Panc1 (cell line): ENCODE measurements around the gene LYPLA2. TPM values are rescaled to one million over a fixed set of nuclear protein-coding genes. Genes with fewer than 3 reads are reported as not detected.

Experiments
- ATAC-seq: fragments of 200-7000 bp; cut with Tn5 transposase; 2 replicates; pipeline ENCODE4 v1.9.1; 2020; ENCODE audit warnings: mild to moderate bottlenecking, moderate library complexity
- BruUV-seq: library from RNA; stranded (reverse); fragments of 400-500 nt; replicated peaks from 2 replicates; lab custom pipeline; 2021; lab: Mats Ljungman, UMichigan
- CTCF ChIA-PET: fragments of 300-600 bp; sonication (Branson Sonifier 250); formaldehyde crosslinking; loops from one replicate; lab custom pipeline; 2022; ENCODE audit warnings: antibody characterized with exemption; lab: Charles Lee
- POLR2A ChIA-PET: fragments of 300-600 bp; sonication (Branson Sonifier 250); formaldehyde crosslinking; loops from one replicate; lab custom pipeline; 2022; ENCODE audit warnings: antibody characterized with exemption; lab: Charles Lee
- DNase-seq: peaks from one replicate; pipeline ENCODE4 v3.0.0-alpha.2; 2010; ENCODE audit warnings: low read depth, low spot score
- H3K27ac ChIP-seq: 2 replicates; pipeline ENCODE4 v1.5.1; 2011; ENCODE audit warnings: mild to moderate bottlenecking, low read length, inconsistent platforms
- H3K27me3 ChIP-seq: fragments of 200-500 bp; sonication (Bioruptor generic); 2 replicates; pipeline ENCODE4 v1.6.0; 2014; ENCODE audit warnings: low read length, inconsistent platforms; ENCODE audit not compliant: control insufficient read depth, insufficient read depth
- H3K36me3 ChIP-seq: fragments of 200-500 bp; sonication (Bioruptor generic); 2 replicates; pipeline ENCODE4 v1.5.1; 2014; ENCODE audit warnings: inconsistent platforms, mild to moderate bottlenecking, low read length, moderate library complexity; ENCODE audit not compliant: control insufficient read depth, insufficient read depth
- H3K4me1 ChIP-seq: 2 replicates; pipeline ENCODE4 v1.5.1; 2011; ENCODE audit warnings: inconsistent platforms, mild to moderate bottlenecking, low read length, moderate library complexity; ENCODE audit not compliant: control insufficient read depth, insufficient read depth
- H3K4me3 ChIP-seq, 2 experiments: 2 replicates each; pipeline ENCODE4 v1.5.1; 2011 to 2012; ENCODE audit warnings: low read depth in 2 of 2, low read length in 2 of 2, mild to moderate bottlenecking in 2 of 2, inconsistent platforms in 1 of 2, moderate library complexity in 1 of 2
- H3K9me3 ChIP-seq: fragments of 200-500 bp; sonication (Bioruptor generic); 2 replicates; pipeline ENCODE4 v1.5.1; 2014; ENCODE audit warnings: low read depth, mild to moderate bottlenecking, inconsistent platforms, low read length, moderate library complexity; ENCODE audit not compliant: control insufficient read depth, insufficient read depth
- CTCF ChIP-seq: fragments of 450-650 bp; IDR thresholded peaks from 2 replicates; pipeline ENCODE4 v1.5.1; 2017; ENCODE audit warnings: mild to moderate bottlenecking
- POLR2AphosphoS5 ChIP-seq: IDR thresholded peaks from 2 replicates; pipeline ENCODE4 v1.6.1; 2012; ENCODE audit warnings: mild to moderate bottlenecking, low read depth, low read length, moderate library complexity
- SIN3A ChIP-seq: IDR thresholded peaks from 2 replicates; pipeline ENCODE4 v1.6.1; 2012; ENCODE audit warnings: low read depth, mild to moderate bottlenecking, low read length, moderate library complexity, borderline replicate concordance; ENCODE audit not compliant: insufficient read depth
- TCF7L2 ChIP-seq: IDR thresholded peaks from 2 replicates; pipeline ENCODE4 v1.6.1; 2011; ENCODE audit warnings: mild to moderate bottlenecking, low read depth, low read length, inconsistent platforms
- in situ Hi-C: cut with HindIII; loops from 2 replicates; pipeline ENCODE4 v1.10.0; 2016; ENCODE audit warnings: low sequenced_read_pairs, low pct_unique_long_range_greater_than_20kb
- intact Hi-C: fragments of 100-400 bp; cut with micrococcal nuclease; formaldehyde crosslinking; loops from one replicate; pipeline ENCODE4 v1.10.0; 2022; ENCODE audit not compliant: unreplicated experiment
- total RNA-seq: library from RNA; stranded (reverse); gene quantifications from one replicate; pipeline ENCODE4 v1.2.1, GENCODE V29; 2021; ENCODE audit not compliant: unreplicated experiment
- TF ChIP-seq, protein P1 (sequence below), 2 experiments: IDR thresholded peaks; 2 replicates each; pipeline ENCODE4 v1.6.1; 2011 to 2012; ENCODE audit warnings: low read depth in 2 of 2, control low read depth in 1 of 2, low read length in 1 of 2, mild to moderate bottlenecking in 1 of 2, moderate library complexity in 1 of 2; ENCODE audit not compliant: insufficient read depth in 1 of 2

Gene LYPLA2
- total RNA-seq, 1 experiment from 2014 or later: 82.9 TPM

DNA sequence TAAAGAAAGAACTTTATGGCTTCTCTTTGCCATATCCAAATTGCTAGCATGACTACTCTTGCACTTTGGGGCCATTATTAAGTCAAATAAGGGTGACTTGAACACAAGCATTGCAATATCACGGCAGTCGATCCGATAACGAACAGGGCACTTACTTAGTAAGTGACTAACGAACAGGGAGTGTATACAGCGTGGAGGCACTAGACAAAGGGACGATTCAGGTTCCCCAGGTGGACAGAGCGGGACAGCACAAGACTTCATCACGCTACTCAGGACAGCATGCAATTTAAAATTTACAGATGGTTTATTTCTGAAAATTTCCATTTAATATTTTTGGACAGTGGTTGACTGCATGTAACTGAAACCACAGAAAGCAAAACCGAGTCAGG is 18.1 kb upstream of the LYPLA2 start:
- Histone ChIP-seq H3K27ac (no peak overlapping the region), H3K4me1 (peaks cover 5% of the 10 kb centered on the region; the same call in 1 of the 2 replicates), H3K9me3 (no peaks in the 10 kb centered on the region), H3K4me3 (no peak overlapping the region), H3K27me3 (no peaks in the 10 kb centered on the region), H3K36me3 (peaks cover 2% of the 10 kb centered on the region; the same call in 1 of the 2 replicates)
- TF ChIP-seq TCF7L2: no peak
- TF ChIP-seq SIN3A: no peak
- no peak for TF ChIP-seq CTCF
- TF ChIP-seq POLR2AphosphoS5: no peak
- TF ChIP-seq, protein P1, sequence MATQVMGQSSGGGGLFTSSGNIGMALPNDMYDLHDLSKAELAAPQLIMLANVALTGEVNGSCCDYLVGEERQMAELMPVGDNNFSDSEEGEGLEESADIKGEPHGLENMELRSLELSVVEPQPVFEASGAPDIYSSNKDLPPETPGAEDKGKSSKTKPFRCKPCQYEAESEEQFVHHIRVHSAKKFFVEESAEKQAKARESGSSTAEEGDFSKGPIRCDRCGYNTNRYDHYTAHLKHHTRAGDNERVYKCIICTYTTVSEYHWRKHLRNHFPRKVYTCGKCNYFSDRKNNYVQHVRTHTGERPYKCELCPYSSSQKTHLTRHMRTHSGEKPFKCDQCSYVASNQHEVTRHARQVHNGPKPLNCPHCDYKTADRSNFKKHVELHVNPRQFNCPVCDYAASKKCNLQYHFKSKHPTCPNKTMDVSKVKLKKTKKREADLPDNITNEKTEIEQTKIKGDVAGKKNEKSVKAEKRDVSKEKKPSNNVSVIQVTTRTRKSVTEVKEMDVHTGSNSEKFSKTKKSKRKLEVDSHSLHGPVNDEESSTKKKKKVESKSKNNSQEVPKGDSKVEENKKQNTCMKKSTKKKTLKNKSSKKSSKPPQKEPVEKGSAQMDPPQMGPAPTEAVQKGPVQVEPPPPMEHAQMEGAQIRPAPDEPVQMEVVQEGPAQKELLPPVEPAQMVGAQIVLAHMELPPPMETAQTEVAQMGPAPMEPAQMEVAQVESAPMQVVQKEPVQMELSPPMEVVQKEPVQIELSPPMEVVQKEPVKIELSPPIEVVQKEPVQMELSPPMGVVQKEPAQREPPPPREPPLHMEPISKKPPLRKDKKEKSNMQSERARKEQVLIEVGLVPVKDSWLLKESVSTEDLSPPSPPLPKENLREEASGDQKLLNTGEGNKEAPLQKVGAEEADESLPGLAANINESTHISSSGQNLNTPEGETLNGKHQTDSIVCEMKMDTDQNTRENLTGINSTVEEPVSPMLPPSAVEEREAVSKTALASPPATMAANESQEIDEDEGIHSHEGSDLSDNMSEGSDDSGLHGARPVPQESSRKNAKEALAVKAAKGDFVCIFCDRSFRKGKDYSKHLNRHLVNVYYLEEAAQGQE (IDR thresholded peaks at IDR 0.05; ENCODE audit: insufficient read depth in 1 of 2, low read depth in 2 of 2, low read length in 1 of 2): no peak
- no peak for ATAC-seq
- no peak for DNase-seq
- intact Hi-C loops (no loop called here), in situ Hi-C loops (no loop called here)
- ChIA-PET POLR2A (no interaction called here), CTCF (no interaction called here)
- BruUV-seq: no TSS peak

GRCh38 chr1:23774174-23774880 is 16.6 kb upstream of the LYPLA2 start:
- H3K4me1 ChIP-seq: peaks cover 7% of the 10 kb centered on the region
- ChIA-PET POLR2A (interaction anchor here (0.6 kb wide), 1 partner anchor 8 kb away, joined by 7 read pairs; no protein-coding TSS in a partner anchor), CTCF (no interaction called here)
- DNase-seq (no peak), ATAC-seq (no peak)
- TF ChIP-seq CTCF: no peak
- TF ChIP-seq POLR2AphosphoS5: no peak
- TF ChIP-seq TCF7L2: no peak
- TF ChIP-seq, protein P1 (IDR thresholded peaks at IDR 0.05; ENCODE audit: insufficient read depth in 1 of 2, low read depth in 2 of 2, low read length in 1 of 2): no peak
- TF ChIP-seq SIN3A: no peak
- H3K27me3 ChIP-seq: no peaks in the 10 kb centered on the region
- in situ Hi-C loops: no loop called here
- no peak overlapping the region for H3K4me3 ChIP-seq
- H3K9me3 ChIP-seq: no peaks in the 10 kb centered on the region
- H3K36me3 ChIP-seq: peaks cover 3% of the 10 kb centered on the region; the same call in 1 of the 2 replicates
- intact Hi-C loops: no loop called here
- BruUV-seq: no TSS peak
- H3K27ac ChIP-seq: no peak overlapping the region
